HUDEP-2 (cell line): ENCODE results near the gene CNTD1.

Experiments used
- DNase-seq, 76 experiments: peaks; one replicate each; lab custom pipeline; 2025; ENCODE audit not compliant: unreplicated experiment in 76 of 76; lab: John Stamatoyannopoulos, UW

The CNTD1 gene

DNA sequence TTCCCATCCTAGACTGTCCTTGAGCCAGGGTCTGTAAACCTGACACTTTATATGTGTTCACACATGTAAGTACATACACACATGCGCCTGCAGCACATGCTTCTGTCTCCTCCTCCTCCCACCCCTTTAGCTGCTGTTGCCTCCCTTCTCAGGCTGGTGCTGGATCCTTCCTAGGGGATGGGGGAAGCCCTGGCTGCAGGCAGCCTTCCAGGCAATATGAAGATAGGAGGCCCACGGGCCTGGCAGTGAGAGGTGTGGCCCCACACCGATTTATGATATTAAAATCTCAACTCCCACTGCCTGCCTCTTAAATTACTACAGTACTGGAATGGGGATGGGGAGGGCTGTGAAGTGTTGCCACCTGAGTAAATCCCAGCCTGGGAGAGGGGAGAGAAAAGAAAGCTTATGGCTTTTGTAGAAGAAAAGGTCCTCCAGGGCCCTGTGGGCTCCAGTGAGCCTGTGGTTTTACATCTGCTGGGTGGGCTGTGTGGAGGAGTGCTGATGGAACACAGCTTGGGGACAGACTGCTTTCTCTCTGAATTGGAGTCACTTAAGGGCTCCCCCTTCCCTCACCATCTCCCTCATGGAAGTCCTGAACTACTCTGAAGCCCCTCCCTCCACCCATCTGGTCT, 19.2 kb upstream of the CNTD1 start:
- no peak for DNase-seq

DNA sequence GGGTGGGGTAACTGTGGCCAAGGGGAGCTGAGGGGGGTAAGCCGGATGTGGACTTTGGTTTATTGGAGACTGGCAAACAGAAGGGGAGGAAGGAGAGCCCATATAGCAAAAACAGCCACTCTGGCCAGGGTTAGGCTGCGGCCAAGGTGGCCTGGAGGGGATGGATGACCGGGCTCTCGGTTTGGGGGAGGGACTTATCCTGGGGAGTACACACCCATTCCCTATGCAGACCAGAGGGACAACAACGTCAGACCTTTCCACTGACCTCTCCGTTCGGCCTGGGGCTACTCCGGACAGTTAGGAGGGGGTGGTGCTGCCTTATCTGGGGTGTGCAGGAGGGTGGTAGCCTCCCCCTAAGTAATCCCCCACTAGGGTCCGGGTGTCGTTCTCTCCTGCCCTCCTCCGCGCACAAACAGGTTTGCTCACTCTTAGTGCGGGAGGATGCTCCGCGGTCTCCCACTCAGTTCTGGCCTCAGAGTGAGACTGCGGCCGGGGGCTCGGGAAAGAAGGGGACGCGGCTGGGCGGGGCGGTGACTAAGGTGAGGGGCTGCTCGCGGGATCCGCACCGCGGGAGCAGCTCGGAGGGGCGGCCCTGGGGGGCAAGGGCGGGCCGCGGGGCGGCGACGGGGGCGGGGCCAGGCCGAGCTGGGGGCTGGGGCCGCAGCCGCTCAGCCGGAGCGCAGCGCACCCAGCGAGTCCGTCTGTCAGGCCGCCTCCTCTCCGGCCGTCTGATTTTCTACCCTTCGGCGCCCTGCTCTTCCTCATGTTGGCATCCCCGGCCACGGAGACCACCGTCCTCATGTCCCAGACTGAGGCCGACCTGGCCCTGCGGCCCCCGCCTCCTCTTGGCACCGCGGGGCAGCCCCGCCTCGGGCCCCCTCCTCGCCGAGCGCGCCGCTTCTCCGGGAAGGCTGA, 18.5 kb upstream of the CNTD1 start, which contains the start of gene WNK4:
WNK4 (plus strand) TSS at position 675 of the 915 bp plus-strand sequence; CDS start at position 764, 89 bp downstream.
- no peak for DNase-seq

GRCh38 chr17:42780851-42781638, 17.6 kb upstream of the CNTD1 start:
- no peak for DNase-seq

- no peak for DNase-seq
Observed at GRCh38 chr17:42781639-42782165, 17.0 kb upstream of the CNTD1 start.

GRCh38 chr17:42782166-42783061, 16.2 kb upstream of the CNTD1 start:
- DNase-seq: no peak

DNA sequence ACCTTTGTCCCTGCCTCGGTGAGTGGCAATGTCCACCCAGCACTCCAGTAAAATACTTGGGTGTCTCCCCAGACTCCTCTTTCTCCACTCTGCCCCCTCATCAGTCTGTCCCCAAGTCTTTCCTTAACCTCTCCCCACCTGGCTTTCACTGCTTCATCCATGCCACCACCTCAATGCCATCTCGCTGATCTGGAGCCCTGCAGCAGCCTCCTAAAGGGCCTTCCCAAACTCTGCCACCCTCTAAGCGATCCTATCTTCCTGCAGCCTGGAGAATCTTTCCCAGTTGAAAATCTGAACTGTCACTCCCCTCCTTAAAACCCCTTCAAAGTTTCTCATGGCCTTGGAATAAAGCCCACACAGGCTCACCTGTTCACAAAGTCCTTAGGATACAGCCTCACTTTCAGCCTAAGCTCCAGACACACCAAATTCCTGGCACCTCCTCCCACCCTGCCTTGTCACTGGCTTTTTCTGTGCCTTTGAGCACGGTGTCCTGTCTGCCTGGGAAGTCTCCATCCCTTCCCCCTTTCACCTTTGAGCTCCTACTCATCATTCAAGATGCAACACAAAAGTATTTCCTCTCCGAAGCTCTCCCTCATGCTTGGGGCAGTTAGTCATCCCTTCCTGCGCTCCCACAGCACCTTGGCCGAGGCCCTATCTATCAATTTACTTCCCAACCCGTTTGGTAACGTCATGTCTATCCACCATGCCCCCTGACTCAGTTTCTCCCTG, 15.4 kb upstream of the CNTD1 start:
- no peak for DNase-seq

DNA sequence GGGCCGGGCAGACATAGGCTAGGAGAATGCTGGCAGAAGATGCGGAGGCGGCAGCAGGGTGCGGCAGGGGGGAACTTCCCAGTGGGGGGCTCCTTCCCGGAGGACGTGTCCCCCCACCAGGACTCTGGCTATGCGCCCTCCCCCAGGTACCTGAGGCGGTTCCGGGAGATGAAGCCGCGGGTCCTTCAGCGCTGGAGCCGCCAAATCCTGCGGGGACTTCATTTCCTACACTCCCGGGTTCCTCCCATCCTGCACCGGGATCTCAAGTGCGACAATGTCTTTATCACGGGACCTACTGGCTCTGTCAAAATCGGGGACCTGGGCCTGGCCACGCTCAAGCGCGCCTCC, 14.9 kb upstream of the CNTD1 start:
- no peak for DNase-seq

DNA sequence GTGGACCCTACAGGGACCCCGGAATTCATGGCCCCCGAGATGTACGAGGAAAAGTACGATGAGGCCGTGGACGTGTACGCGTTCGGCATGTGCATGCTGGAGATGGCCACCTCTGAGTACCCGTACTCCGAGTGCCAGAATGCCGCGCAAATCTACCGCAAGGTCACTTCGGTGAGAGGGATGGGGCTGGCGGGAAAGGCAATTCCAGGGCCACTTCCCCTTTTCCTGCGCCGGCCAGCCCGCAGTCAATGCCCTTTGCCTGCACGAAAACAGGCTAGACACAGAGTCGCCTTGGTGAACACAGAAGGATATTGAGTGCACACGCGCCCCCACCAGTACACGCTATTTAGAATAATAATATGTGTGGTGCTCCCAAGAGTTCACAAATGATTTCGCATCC, 14.3 kb upstream of the CNTD1 start:
- no peak for DNase-seq

- DNase-seq: no peak
Observed at GRCh38 chr17:42784811-42785592, 13.7 kb upstream of the CNTD1 start.

DNA sequence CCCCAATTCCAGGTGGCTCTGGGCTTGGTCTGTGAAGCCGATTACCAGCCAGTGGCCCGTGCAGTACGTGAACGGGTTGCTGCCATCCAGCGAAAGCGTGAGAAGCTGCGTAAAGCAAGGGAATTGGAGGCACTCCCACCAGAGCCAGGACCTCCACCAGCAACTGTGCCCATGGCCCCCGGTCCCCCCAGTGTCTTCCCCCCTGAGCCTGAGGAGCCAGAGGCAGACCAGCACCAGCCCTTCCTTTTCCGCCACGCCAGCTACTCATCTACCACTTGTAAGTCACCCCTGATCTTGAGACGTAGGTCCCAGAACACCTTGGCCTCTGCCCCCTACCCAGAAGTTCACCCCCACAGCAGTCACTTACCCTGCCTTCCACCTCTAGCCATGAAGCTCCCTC, 11.4 kb upstream of the CNTD1 start:
- no peak for DNase-seq

- DNase-seq: no peak
Observed at GRCh38 chr17:42791948-42792347, 6.7 kb upstream of the CNTD1 start.

- no peak for DNase-seq
Observed at GRCh38 chr17:42792545-42792944, 6.1 kb upstream of the CNTD1 start.

GRCh38 chr17:42795061-42795460, 3.6 kb upstream of the CNTD1 start:
- no peak for DNase-seq

DNA sequence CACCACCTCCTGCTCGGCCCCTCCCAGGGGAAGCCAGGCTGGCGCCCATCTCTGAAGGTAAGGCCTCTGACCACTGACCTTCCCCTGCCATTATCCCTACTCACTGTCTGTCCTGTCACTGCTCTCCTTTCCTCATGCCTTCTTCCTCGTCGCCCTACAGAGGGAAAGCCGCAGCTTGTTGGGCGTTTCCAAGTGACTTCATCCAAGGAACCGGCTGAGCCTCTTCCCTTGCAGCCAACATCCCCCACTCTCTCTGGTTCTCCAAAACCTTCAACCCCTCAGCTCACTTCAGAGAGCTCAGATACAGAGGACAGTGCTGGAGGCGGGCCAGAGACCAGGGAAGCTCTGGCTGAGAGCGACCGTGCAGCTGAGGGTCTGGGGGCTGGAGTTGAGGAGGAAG, 3.2 kb upstream of the CNTD1 start:
- no peak for DNase-seq

- no peak for DNase-seq
Observed at GRCh38 chr17:42796066-42796758, 2.4 kb upstream of the CNTD1 start.

- peak in 1 of 76 experiments; percentile 21 for DNase-seq
Observed at GRCh38 chr17:42797067-42798007, 1.3 kb upstream of the CNTD1 start.

DNA sequence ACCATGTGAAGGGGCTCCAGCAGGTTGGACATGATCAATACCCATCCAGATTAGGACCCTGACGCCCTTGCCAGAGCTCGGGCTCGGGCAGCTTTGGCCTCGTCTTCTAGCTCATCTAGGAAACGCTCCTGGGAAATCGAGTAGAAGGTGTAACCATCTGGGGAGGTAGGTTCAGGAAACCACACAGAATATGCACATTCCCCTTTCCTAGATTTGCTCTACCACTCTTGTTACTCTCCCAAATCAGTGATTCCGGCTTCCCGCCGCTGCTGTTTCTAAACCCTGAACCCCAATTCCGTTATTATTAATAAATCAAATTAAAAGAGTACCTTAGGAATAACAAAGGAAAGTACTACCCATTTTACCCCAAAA, 664 bp upstream of the CNTD1 start:
- DNase-seq: no peak
